Limb (tissue), 2 donors: ENCODE data around the gene AGR3.
"Not testable (repeated sequence)": the region's sequence is repeated elsewhere in the genome, so short reads cannot be mapped to it uniquely, and the experiment has no call there.

Source experiments
- DNase-seq, 2 donors: peaks; one replicate each; pipeline ENCODE4 v3.0.0-alpha.2; 2016; ENCODE audit errors: extremely low spot score in 2 of 2

AGR3 gene

GRCh38 chr7:16891874-16892643 is 10.3 kb upstream of the AGR3 start:
- DNase-seq, result no peak

GRCh38 chr7:16891338-16891737 is 9.6 kb upstream of the AGR3 start:
- DNase-seq, result peak in 1 of 2 donors; percentile 52

- DNase-seq, result no peak
Observed at GRCh38 chr7:16889851-16890415, 8.2 kb upstream of the AGR3 start.

DNA sequence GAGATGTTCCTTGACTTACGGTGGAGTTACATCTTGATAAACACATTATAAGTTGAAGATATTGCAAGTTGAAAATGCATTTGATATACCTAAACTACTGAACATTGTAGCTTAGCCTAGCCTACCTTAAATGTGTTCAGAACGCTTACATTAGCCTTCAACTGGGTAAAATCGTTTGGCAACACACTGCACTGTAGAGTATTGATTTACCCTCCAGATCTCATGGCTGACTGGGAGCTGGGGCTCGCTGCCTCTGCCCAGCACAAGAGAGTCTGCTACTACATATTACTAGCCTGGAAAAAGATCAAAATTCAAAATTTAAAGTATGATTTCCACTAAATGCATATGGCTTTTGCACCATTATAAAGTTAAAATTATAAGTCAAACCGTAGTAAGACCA is 7.5 kb upstream of the AGR3 start:
- DNase-seq, result no peak

- DNase-seq, result no peak
Observed at GRCh38 chr7:16883918-16884317, 2.1 kb upstream of the AGR3 start.

GRCh38 chr7:16880554-16880953 is 1.2 kb downstream of the AGR3 start:
- no peak for DNase-seq

DNA sequence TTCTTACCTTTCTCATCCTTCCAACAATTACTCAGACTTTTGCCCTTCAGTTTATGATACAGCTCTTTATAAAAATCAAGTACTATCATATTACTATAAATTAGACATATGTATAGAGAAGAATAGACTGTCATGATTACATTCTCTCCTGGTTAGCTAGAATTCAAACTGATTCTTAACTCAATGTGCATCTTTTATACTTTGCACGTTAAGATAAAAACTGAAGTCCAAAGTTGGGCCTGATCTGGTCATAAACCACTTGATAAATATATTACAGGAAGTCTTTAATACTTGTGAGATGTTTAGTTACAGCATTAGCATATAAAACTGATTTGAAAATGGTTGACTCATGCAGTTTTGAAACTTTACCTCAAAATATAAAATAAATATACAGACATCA is 2.6 kb downstream of the AGR3 start:
- no peak for DNase-seq

- no peak for DNase-seq
Observed at GRCh38 chr7:16875861-16876260, 5.9 kb downstream of the AGR3 start.

DNA sequence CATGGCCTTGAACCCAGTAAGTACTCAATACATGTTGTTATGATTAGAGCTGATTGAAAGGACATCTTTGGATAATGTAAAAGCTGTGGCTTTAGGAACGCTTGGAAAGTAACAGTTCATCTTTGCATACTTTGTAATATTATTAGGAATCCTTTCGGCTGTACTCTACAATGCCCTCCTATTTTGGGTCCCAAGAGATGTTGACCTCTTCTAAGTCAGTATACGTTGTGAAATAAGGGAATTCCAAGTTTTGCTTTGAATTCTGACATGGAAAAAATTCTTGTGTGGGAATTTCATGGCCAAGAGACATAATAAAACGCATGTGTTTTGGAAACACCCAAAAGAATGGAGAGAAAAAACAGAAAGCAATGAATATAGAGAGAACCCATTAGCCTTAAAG is 7.7 kb downstream of the AGR3 start:
- DNase-seq, result no peak

GRCh38 chr7:16867328-16867727 is 14.5 kb downstream of the AGR3 start:
- no peak for DNase-seq

GRCh38 chr7:16853189-16853588 is 28.6 kb downstream of the AGR3 start:
- DNase-seq, result not testable (repeated sequence)

- DNase-seq, result no peak
Observed at GRCh38 chr7:16851829-16852228, 30.0 kb downstream of the AGR3 start.

GRCh38 chr7:16850614-16851466 is 30.9 kb downstream of the AGR3 start:
- DNase-seq, result no peak

DNA sequence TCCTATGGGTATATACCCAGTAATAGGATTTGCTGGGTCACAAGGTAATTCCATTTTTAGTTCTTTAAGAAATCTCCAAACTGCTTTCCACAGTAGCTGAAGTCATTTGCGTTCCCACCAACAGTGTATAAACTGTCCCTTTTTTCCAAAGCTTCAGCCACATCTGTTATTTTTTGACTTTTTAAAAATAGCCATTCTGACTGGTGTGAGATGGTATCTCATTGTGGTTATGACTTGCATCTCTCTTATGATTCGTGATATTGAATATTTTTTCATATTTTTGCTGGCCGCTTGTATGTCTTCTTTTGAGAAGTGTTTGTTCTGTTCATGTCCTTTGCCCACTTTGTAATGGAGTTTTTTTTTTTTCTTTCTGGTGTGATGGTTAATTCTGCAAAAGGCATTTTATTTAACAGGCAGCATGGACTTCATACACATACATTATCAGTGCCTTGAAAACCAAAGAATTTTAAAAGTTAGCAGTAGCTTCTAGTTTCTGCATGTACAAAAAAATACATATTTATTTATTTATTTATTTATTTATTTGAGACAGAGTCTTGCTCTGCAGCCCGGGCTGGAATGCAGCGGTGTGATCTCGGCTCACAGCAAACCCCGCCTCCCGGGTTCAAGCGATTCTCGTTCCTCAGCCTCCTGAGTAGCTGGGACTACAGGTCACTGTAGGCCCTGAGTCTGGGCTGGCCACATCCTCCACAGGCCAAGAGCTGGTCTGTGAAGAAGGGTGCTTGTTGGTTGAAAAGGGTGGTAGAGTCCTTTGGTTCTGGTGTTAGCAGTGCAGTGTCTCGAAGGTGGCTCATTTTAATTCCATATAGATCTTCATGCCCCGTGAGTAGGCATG is 32.3 kb downstream of the AGR3 start:
- no peak for DNase-seq

DNA sequence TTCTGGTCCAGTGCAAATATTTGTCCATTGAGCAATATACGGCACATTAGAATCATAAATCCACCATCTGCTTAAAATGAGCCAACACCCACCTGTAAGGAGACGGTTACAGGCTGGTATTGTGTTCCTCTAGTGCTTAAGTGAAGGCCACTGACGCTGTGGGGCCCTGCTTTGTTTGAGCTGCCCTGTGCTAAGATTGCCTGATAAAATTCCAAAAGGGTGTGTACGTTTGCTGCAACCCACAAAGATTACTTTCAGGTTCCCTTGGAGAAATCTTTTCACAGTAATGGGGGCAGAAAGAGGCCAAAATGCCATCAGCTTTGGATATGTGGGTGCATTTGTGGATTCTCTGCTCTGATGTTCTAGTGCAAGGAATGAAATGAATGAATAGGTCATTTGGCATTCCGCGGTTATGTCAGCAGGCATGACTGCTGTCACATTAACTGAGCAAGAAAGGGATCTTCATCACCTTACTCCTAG is 34.4 kb downstream of the AGR3 start:
- DNase-seq, result no peak

DNA sequence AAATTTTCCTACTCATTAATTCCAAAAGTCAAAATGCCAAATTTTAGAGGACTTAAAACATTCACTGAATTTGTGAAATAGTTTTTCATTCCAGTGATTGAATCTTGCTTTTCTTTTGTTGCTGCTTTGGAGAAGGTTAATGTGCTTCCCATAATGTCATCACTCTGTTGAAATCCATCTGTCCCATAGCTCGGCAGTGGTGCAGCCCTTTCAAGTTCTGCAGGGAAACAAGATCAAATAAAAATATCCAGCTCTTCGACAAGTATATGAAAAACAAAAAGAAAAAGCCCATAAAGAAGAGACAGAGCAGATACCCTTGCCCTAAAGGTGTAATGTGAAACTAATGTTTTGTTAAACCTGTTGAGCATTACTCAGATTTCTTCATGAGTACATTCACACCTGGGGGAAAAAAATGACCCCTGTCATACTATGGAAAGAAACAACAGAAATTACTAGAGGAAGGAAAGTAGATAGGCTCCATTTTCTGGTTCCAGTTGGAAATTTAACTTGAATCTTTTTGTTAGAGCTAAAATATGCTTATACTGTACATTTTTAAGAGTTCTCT is 35.1 kb downstream of the AGR3 start:
- DNase-seq, result no peak

GRCh38 chr7:16845746-16846145 is 36.0 kb downstream of the AGR3 start:
- no peak for DNase-seq

DNA sequence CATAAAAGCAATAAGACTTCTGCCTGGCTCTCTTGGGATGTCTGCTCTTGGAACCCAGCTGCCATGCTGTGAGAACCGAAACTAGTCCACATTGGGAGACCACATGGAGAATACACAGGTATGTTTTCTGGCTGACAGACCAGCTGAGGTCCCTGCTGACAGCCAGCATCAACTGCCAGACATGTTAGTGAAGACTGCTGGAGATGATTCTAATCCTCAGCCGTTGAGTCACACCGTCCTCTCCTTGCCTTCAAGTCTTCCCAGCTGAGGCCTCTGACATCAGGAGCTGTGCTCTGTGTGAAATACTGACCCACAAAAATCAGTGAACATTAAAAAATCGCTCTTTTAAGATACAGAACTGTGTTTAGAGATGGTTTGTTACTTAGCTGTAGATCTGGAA is 40.1 kb downstream of the AGR3 start:
- DNase-seq, result no peak

DNA sequence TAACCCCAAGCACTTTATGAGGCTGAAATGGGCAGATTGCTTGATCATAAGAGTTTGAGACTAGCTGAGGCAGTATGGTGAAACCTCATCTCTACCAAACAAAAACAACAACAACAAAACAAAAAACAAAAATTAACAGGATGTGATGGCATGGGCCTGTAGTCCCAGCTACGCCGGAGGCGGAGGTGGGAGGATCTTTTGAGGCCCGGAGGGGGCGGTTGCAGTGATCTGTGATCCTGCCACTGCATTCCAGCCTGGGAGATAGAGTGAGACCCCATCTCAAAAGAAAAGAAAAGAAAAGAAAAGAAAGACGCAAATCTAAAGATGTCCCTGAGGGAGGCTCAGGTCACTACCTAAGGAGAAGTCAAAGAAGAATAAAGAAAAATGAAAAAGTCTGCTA is 41.7 kb downstream of the AGR3 start:
- DNase-seq, result no peak

- no peak for DNase-seq
Observed at GRCh38 chr7:16839646-16840045, 42.1 kb downstream of the AGR3 start.

GRCh38 chr7:16838891-16839290 is 42.9 kb downstream of the AGR3 start:
- no peak for DNase-seq
